Ammon's horn (tissue), 1 donor: Measurements from ENCODE around the gene RNF186.
"Not testable (repeated sequence)": the region's sequence is repeated elsewhere in the genome, so short reads cannot be mapped to it uniquely, and the experiment has no call there.

Experiments used
- DNase-seq: peaks from one replicate; pipeline ENCODE4 v3.0.0-alpha.2; 2016; ENCODE audit warnings: low spot score

Gene RNF186

DNA sequence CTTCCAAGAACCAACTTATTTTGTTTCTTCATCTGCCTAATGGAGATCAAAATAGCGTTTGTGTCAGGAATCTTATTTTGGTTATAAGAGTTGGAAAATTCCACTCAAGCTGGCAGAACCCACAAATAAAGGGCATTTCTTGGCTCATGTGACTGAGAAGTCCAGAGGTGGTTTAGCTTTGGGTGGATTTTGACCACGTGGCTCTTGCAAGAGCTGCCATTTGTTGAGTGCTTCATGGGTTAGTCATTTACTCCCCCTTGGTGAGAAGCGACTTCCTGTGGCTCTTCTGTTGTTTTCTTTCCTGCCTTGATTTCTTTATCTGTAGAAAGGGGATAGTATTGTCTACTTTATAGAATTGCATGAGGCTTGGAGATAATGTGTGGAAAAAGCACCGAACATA is 9.5 kb upstream of the RNF186 start:
- no peak for DNase-seq

DNA sequence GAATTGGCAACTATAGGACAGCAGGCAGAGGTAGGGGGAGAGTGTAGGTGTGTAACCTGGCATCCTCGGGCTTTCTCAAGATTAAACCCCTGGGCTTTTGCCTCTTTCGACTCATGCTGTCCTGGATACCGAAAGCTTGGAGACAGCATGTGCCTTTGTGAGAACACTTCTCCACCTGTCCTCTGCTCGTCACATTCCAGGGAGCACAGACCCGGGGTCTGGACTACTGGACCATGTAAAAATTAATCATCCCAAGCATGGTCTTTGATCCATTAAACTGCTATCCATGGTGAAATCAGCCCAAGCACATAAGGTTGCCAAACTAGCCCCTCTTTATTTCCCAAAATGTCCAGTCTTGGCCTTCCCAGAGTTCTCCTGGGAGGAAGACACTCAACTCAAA is 9.0 kb upstream of the RNF186 start:
- DNase-seq, result no peak

DNA sequence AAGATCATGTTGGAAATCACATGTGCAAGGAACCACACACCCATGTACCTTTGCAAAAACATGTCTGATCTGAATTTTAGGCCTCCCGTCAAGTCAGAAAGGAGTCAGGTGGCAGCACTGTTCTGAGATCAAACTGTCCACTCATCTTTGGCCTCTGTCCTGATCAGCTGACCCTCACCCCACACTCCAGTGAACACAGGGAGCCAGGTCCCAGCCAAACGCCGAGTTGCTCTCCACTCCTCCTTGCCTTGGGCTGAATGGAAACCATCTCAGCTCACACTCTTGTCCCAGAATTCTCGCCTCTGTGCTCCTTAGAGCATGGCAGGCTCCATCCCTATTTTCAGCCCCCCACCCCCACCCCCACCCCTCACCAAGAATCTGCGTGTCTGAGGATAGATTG is 4.6 kb upstream of the RNF186 start:
- DNase-seq, result no peak

DNA sequence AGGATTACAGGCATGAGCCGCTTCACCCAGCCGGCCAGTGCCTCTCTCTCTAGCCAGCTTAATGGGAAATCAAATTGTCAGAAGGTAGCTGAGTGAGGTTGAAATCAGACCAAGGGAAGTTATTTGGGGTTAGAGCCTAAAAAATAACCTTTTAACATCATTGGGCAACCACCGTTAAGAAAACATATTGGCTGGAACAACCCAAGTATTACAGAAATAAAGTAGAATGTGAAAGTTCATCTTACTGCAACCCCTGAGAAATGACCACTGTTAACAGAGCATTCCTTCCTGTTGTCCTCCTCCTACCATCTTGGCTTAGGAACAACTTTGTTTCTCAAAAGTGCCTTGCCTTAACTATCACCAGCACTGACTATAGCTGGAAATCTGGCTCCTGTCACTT is 3.2 kb upstream of the RNF186 start:
- no peak for DNase-seq

DNA sequence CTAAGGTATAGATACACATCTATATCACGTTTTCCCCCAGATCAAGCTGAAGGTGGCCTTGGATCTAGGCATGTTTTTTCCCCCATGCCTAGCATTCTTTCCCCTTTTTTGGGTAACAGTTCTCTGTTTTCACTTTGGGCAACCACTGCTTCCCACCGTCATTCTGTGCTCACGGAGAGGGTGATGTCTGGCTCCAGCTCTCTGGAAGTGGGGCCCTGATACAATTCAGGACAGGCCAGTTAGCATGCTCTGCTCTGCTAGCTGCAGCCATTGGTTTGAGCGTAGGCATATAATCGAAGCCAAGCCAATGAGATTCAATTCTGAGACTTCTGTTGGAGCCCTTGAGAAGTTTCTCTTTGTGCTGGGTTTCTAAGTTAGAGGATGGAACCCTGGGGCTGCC is 2.1 kb upstream of the RNF186 start:
- no peak for DNase-seq

DNA sequence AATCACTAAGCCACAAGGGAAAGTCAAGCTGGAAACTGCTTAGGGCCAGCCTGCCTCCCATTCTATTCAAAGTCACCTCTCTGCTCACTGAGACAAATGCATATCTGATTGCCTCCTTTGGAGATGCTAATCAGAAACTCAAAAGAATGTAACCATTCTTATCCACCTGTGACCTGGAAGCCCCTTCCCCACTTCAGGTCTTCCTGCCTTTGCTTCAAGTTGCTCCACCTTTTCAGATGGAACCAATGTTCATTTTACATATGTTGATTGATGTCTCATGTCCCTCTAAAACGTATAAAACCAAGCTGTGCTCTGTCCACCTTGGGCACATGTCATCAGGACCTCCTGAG is 1.6 kb upstream of the RNF186 start:
- DNase-seq, result not testable (repeated sequence)

DNA sequence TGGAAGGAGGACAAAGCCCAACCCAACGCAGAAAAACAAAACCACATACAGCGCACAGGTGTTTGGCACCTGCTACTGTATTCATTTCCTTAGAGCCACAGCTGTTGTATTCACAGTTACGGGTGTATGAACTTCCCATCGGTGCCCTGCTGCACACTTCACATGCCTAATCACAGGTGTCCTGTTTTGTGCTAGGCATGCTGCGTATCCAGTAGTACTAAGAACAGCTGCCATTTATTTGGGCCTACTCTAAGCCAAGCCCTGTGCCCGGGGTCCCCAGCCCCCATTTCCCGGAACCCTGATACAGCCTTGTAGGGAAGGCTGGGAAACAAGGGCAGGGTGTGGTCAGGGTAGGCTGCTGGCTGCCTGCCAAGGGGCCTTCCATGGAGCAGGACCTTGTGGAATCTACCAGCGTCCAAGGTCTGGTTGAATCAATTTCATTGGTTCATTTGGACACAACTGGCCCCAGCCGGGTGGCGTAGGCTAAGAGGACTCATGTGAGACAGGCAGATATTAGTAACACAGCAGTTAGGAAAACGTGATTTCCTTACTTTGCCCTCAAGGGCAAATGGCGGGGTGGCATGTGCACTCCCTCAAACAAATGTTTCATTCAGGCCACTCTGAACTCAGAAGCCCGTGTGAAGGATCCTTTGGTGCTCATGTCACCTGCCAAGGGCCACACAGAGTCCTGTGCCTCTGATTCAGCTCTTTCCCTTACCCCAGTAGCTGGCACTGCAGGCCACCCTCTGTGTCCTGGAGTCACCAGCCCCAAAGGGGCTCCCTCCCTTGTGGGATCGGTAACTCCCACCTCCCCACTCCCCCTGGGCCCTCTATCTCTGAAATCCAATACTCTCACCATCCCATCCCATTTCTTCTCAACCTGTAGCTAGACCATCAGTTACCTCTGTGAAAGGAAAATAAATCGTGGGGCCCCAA is 986 bp upstream of the RNF186 start:
- DNase-seq, result no peak

DNA sequence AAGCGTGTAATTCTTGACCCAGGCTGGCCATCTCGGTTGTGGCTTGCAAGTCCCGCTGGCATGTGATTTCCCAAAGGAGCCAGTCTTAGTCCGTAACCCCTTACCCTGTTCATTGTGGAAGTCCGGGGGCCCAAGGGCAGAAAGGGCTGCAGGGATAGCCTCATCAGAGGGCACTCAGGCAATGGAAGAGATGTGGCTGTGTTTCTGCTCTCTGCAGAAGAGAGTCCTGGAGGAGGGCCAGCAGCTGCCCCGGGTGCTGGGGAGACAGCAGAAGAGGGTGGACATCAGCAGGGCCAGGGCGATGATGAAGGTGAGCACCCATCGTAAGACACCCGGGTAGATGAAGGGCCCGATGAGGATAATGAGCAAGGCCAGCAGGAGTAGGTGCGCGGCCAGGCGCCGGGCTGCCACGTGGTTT is 830 bp downstream of the RNF186 start:
- no peak for DNase-seq

DNA sequence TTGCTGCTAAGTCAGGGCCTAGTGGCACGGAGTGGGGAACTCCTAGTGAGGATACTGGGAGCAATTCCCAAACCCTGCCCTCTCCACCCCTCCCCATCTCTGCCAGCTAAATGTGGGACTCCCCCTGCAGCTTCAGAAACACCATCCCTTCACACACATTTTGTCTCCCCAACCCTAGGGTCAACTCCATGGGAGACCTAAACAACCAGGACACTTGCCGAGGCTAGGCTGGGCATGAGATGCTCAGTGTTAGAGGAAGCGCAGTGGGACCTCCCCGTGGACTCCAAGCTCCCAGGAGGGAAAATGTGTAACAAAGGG is 1.5 kb downstream of the RNF186 start:
- DNase-seq, result no peak

DNA sequence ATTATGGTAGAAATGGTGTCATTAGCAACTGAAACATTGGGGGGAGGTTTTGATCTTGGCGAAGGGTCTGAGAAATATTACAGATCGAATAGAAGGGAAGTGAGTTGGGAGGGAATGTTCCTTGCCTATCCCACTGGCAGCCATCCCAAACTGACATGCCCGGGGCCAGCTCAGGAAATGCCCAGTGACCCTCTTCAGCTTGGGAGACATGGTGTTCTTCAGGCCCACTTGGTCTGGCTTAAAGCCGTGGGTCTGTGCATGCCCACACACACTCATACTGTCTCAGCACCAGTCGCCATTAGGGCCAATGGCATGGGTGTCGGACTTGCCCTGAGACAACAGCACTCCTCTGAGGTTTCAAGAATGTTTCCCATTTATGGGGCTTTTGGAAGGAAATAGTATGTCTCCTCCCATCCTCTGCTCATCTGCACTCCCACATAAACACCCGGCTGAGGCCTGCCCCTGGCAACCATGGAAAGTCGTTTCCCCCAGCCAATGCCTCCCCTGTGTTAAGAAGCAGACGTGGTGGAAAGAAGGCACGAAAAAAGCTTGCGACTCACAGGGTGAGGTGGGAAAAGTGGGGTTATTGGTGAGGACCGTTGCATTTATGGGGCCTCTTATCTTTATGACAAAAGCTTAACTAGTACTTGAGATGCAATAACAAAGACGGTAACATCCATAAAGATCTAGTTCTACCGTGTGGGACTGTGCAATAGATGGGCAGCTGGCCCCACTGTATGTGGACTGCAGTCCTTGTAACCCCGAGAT is 2.0 kb downstream of the RNF186 start:
- DNase-seq, result no peak

DNA sequence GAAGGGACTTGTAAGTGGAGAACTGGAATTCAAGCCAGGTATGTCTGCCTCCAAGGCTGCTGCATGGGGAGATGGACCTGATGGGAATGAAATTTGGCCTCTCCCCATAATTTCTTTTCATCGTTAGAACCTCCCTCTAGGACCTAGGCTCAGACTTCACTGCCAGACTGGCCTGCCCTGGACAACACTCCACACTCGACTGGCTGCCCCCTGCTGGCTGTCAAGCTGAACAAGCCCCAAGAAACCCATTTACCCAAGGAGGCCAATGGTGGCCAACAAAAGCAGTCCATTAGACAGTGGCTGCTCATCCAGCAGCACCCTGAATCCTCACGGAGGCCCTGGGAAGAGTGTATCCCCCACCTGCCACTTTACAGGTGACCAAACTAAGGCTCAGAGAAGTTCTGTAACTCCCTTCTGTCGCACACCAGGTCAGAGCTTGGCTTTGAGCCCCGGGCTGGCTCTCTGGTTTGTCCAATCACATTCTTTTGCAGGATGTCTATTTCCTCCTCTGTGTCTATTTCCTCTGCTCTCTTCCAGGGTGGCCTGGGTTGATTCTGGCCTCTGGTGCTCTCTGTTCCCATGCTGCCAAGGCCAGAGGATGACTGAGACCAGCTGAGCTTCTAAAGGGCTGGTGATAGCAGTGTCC is 3.8 kb downstream of the RNF186 start:
- no peak for DNase-seq

DNA sequence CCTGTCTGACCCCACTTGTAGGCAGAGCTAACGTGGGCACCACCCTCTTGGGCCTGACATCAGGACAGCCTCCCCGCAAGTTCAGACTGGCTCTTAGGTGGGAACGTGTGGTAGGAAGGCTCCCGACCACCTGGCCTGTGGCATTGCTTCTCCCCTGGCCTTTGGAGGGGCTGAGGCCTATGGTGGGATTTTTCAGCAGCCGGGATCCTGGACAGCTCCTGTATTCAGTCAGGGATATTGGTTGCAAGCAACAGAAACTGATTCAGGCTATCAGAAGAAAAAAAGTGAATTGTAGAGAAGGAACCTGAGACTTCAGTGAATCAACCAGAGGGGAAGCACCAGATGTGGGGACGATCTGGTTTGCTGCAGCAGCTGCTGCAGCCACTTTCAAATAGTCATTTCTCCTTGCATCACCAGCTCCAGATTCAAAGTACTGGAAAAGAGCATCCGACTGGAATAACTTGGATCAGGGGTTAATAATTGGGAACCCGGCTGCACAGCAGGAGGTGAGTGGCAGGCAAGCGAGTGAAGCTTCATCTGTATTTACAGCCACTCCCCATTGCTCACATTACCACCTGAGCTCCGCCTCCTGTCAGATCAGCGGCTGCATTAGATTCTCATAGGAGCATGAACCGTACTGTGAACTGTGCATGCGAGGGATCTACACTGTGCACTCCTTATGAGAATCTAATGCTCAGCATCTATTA is 5.9 kb downstream of the RNF186 start:
- DNase-seq, result no peak

DNA sequence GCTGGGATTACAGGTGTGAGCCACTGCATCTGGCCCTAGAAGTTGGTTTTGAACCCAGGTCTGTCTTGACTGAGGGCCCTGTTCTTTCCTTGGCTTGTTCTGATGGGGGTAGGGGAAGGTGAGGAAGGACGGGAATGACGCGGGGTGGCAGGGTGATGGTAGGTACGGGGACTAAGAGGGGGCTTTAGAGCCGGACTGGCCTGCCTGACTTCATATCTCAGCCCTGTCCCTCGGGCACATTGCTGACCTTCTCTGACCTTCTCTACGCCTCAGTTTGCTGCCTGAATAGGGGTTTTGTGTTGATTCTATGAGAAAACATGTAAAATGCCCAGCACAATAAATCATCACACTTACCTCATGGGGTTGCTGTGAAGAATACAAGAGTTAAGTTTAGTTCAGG is 6.7 kb downstream of the RNF186 start:
- no peak for DNase-seq

DNA sequence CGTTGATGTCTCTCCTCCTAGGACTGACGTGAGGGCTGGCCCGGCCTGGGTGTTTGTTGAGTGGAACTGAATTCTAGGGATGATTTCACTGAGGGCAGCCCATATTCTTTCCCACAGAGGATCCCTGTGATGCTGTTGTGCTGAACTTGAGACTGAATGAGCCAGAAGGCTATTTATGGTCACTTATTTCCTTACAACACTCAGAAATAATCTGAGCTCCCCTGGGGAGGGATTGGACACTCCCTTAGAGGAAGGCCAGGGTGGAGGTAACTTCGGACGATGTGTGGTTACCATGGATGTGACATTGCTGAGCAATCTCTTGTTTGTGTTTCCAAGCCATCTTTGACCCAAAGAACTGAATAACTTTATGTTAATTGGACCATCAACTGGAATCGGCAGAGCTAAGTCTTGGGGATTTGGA is 10.2 kb downstream of the RNF186 start:
- no peak for DNase-seq

DNA sequence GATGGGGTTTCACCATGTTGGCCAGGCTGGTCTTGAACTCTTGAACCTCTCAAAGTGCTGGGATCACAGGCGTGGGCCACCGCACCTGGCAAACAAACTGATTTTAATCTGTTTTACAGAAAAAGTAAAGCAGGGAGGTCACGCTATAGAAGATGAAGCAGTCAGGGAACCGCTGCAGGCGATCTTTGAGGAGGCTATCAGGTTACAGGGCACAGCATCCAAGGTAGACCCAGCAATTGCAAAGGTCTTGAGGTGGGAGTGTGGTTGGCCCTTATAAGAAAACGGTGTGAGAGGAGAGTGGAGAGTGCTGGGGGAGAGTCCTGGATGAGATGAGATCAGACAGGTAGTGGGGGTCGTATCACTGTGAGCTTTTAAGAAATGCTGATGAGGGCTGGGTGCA is 12.8 kb downstream of the RNF186 start:
- no peak for DNase-seq

DNA sequence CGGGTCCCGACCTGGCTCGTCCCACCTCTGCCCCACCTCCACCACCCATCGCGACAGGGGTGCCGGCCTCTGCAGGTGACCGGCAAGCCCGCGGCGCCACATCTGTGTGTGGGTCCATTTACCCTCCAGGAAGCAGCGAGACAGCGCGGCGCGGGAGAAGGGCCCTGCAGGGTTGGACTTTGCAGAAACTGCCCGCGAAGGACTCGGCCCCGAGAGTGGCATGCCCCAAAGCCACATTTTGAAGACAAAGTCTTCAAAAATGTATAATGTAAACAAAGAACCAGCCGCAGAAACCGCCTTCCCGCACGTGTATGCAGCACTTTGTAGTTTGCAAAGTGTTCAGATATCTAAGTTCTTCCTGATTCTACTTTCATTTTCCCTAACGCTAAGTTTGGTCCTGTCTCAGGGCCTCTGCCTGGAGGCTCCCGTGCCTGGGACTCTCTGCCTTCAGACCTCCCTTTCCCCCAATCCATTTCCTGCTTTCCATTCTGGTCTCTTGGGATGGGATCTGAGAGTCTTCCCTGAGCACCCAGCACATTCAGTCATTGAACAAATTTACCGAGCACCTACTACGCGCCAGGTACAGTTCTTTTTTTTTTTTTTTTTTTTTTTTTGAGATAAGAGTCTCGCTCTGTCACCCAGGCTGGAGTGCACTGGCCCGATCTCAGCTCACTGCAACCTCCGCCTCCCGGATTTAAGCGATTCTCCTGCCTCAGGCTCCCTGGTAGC is 14.8 kb downstream of the RNF186 start:
- peak; percentile 5 for DNase-seq

DNA sequence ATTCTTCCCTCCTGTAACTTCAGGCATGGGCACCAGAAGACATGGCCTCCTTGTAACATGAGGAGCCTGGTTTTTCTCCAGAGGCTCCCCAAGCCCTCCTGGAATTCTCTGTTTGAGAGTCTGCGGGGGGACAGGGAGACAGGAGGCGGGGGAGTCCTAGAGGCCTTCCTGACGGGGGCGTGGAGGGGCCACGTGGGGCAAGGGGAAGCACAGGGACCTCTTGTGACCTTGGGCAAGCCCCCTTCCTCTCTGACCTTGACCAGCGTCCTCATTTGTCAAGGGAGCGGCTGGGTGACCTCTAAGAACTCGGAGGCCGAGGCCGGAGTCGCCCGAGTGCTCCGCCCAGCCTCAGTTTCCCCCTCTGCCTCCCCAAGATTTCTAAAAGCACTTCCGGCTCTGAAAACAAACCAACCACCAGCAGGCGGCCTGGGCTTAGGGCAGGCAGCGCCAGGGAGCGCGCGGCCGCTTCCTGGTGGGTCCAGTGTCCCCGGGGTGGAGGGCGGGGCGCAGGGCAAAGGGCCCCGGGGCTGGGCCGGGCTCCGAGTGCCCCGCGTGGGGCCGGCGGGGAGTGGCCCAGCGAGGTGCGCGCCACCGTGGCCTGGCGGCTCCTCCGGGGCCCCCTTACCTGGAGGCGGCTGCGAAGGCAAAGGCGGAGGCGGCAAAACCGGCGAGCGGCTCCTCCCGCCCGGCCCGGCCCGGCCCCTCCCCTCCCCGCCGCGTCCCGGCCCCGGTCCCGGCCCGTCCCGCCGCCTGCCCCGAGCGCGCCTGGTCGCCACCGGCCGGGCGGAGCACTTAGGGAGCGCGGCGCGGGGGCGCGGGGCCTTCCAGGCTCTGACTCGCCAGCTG is 15.6 kb downstream of the RNF186 start, which contains the start of gene TMCO4:
TMCO4 (minus strand) TSS at position 687 of the 846 bp plus-strand sequence. CDS start 19,158 bp downstream, outside the sequence.
- peak; percentile 8 for DNase-seq

DNA sequence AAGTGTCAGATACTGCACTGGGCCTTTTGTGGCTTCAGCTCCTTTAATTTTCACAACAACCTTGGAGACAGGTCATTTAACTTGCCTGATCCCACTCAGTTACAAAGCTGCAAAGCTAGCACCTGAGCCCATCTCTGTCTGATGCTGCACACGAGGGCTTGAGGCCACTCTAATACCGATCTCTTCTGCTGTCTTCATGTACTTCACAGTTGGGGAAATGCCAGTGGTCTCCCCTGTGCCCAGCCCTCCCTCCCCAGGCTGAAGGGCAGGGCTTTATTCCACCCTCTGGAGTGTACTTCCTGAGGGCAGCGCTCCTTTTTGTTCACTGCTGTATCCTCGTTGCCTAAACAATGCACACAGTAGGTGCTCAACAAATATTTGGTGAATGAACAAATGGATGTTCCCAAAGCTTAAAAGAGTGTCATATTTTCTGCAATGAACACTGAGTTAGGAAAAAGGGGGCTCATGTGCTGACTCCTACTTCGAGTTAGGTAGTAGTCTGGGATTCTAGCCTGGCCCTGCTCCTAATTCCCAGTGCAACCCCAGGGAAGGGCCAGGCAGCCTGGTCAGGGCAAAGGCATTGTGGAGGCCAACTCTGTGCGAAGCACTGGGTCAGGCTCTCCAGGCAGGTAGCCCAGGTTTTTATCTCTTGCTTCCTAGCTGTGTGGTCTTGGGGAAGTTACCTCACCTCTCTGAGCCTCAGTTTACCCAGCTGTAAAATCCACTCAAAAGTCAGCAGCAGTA is 16.4 kb downstream of the RNF186 start:
- no peak for DNase-seq

DNA sequence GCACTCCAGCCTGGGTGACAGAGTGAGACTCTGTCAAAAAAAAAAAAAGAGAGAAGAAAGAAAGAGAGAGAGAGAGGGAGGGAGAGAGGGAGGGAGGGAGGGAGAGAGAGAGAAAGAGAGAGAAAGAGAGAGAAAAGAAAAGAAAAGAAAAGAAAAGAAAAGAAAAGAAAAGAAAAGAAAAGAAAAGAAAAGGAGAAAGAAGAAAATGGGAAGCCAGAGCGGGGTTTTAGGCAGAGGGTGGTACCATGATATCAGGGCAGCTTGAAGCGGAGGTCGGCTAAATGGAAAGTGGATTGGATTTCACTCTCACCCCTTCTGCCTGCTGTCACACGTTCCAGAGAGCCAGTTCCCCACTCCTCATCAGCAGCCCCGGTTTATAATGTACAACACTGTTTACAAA is 17.3 kb downstream of the RNF186 start:
- DNase-seq, result no peak

DNA sequence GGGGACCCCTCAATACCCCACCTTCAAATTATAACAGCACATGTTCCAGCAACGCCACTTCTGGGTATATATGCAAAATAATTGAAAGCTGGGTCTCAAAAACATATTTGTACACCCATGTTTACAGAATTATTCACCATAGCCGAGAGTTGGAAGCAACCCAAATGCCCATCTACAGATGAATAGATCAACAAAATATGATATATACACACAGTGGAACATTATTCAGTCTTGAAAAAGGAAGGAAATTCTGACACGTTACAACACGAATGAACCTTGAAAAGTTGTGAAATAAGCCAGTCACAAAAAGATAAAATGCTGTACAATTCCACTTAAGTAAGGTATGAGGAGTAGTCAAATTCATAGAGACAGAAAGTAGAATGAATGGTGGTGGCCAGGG is 20.5 kb downstream of the RNF186 start:
- no peak for DNase-seq
